Peyer's patch (tissue), 4 donors: ENCODE data around the gene NOBOX.

Experiments
- POLR2A ChIP-seq, 2 donors: fragments of 450-650 bp; IDR thresholded peaks; one replicate each; pipeline ENCODE4 v1.5.1; 2017; ENCODE audit warnings: antibody characterized with exemption in 2 of 2, mild to moderate bottlenecking in 2 of 2, moderate library complexity in 2 of 2
- TF ChIP-seq, protein P1 (sequence below), 6 experiments: fragments of 450-650 bp in 4 of 6; fragments of 200-600 bp in 2 of 6; sonication (generic) in 1 of 6; IDR thresholded peaks; one replicate each; pipeline ENCODE4 v1.5.1; 2017 to 2019; ENCODE audit warnings: antibody characterized with exemption in 6 of 6, mild to moderate bottlenecking in 3 of 6, moderate library complexity in 1 of 6

DNA sequence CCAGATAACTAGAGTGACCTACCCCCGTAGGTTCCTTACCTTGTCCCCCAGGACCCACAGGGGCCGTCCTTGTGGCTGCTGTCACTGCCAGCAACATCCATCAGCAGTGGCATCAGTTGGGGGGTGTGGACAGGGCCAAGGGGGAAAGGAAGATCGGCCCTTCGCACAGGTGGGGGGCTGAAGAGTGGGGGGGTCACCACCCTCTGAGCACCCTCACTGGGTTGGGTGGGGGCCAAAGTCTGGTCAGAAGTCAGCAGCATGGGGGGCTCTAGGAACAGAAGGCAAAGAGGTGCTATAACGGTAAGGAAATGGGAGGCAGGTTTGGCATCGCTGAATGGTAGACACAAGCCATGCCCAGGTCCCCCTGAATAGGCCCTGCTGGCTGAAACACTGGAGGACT lies 4.6 kb downstream of the NOBOX start:
- TF ChIP-seq, protein P1, sequence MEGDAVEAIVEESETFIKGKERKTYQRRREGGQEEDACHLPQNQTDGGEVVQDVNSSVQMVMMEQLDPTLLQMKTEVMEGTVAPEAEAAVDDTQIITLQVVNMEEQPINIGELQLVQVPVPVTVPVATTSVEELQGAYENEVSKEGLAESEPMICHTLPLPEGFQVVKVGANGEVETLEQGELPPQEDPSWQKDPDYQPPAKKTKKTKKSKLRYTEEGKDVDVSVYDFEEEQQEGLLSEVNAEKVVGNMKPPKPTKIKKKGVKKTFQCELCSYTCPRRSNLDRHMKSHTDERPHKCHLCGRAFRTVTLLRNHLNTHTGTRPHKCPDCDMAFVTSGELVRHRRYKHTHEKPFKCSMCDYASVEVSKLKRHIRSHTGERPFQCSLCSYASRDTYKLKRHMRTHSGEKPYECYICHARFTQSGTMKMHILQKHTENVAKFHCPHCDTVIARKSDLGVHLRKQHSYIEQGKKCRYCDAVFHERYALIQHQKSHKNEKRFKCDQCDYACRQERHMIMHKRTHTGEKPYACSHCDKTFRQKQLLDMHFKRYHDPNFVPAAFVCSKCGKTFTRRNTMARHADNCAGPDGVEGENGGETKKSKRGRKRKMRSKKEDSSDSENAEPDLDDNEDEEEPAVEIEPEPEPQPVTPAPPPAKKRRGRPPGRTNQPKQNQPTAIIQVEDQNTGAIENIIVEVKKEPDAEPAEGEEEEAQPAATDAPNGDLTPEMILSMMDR (IDR thresholded peaks at IDR 0.05) = no peak
- no peak for TF ChIP-seq POLR2A (IDR thresholded peaks at IDR 0.05)
